Endodermal cell (in vitro differentiated cells): ENCODE results near the gene PPM1L. TPM values are rescaled to one million over a fixed set of nuclear protein-coding genes. Genes with fewer than 3 reads are reported as not detected.

ENCODE experiments used
- DNase-seq: peaks from one replicate; pipeline ENCODE4 v3.0.0-alpha.2; 2017
- H3K27ac ChIP-seq: 2 replicates; pipeline ENCODE4 v1.5.1; 2013; ENCODE audit warnings: mild to moderate bottlenecking, low read depth, low read length, moderate library complexity
- H3K27me3 ChIP-seq: 2 replicates; pipeline ENCODE4 v1.6.1; 2013; ENCODE audit warnings: mild to moderate bottlenecking, low read length, moderate library complexity; ENCODE audit not compliant: insufficient read depth, control insufficient read depth, poor library complexity, severe bottlenecking
- H3K36me3 ChIP-seq: 2 replicates; pipeline ENCODE4 v1.7.0; 2013; ENCODE audit warnings: mild to moderate bottlenecking, low read length, moderate library complexity; ENCODE audit not compliant: control insufficient read depth, insufficient read depth
- H3K4me1 ChIP-seq: one replicate; pipeline ENCODE4 v1.7.0; 2013; ENCODE audit warnings: low read length; ENCODE audit not compliant: control insufficient read depth, insufficient read depth
- H3K4me3 ChIP-seq: 2 replicates; pipeline ENCODE4 v1.5.1; 2013; ENCODE audit warnings: mild to moderate bottlenecking, low read length, moderate library complexity
- H3K9ac ChIP-seq: 2 replicates; pipeline ENCODE4 v1.6.1; 2013; ENCODE audit warnings: mild to moderate bottlenecking, low read length, moderate library complexity; ENCODE audit not compliant: poor library complexity, severe bottlenecking; ENCODE audit errors: extremely low read depth
- H3K9me3 ChIP-seq: 2 replicates; pipeline ENCODE4 v1.6.1; 2013; ENCODE audit warnings: mild to moderate bottlenecking, low read length, moderate library complexity; ENCODE audit not compliant: control insufficient read depth
- H3K27ac Mint-ChIP-seq: 2 replicates; pipeline ENCODE4 v1.8.0; 2020; ENCODE audit warnings: mixed read lengths
- H3K27me3 Mint-ChIP-seq: 2 replicates; pipeline ENCODE4 v1.8.0; 2021; ENCODE audit warnings: mild to moderate bottlenecking, mixed read lengths; ENCODE audit not compliant: insufficient read depth
- H3K36me3 Mint-ChIP-seq: 2 replicates; pipeline ENCODE4 v1.8.0; 2020; ENCODE audit warnings: low read depth, mixed read lengths
- H3K4me1 Mint-ChIP-seq: 2 replicates; pipeline ENCODE4 v1.8.0; 2020; ENCODE audit warnings: mixed read lengths
- H3K4me3 Mint-ChIP-seq: 2 replicates; pipeline ENCODE4 v1.8.0; 2020; ENCODE audit warnings: mild to moderate bottlenecking, moderate library complexity, mixed read lengths
- H3K9me3 Mint-ChIP-seq: 2 replicates; pipeline ENCODE4 v1.8.0; 2020; ENCODE audit warnings: mild to moderate bottlenecking, mixed read lengths
- CTCF ChIP-seq: fragments of 200-600 bp; sonication (generic); conservative IDR thresholded peaks from 2 replicates; pipeline ENCODE4 v1.5.0; 2021; ENCODE audit warnings: antibody characterized with exemption, mild to moderate bottlenecking
- WGBS, 2 experiments: methylation state at CpG; one replicate each; pipeline versions ENCODE4 v1.1.5 to v1.1.7; 2013; ENCODE audit warnings: missing lambda C conversion rate in 2 of 2, mixed read lengths in 1 of 2; ENCODE audit not compliant: insufficient coverage in 1 of 2, insufficient read length in 1 of 2; 5-methylcytosine and 5-hydroxymethylcytosine counted together
- total RNA-seq, 2 donors: library from RNA; stranded (reverse); fragmentation: NEBNext Ultra II Directional in 1 of 2; extraction: Animal tissue kit (Norgen Biotek cat#: 25700) in 1 of 2; gene quantifications; 2 replicates in 1 of 2; 3 replicates in 1 of 2; pipeline ENCODE4 v1.2.1, GENCODE V29; 2021

PPM1L gene
- total RNA-seq, 2 donors from 2014 or later: 1.6 to 3.3 TPM

GRCh38 chr3:161020256-161020655 is 264.2 kb downstream of the PPM1L start:
- no peak for TF ChIP-seq CTCF
- Histone ChIP-seq H3K9me3 (peaks cover 9% of the 10 kb centered on the region), H3K27ac (no peak overlapping the region), H3K4me3 (no peak overlapping the region), H3K27me3 (no peaks in the 10 kb centered on the region), H3K9ac (no peak overlapping the region), H3K4me1 (peaks cover under 1% of the 10 kb centered on the region), H3K36me3 (no peaks in the 10 kb centered on the region)
- Mint-ChIP-seq H3K27me3 (no peaks in the 10 kb centered on the region), H3K9me3 (peaks cover 19% of the 10 kb centered on the region), H3K4me1 (peaks cover 2% of the 10 kb centered on the region), H3K27ac (no peak overlapping the region), H3K36me3 (peaks cover 4% of the 10 kb centered on the region), H3K4me3 (no peak overlapping the region)
- no peak for DNase-seq

GRCh38 chr3:161025911-161026310 is 269.9 kb downstream of the PPM1L start:
- TF ChIP-seq CTCF: no peak
- Mint-ChIP-seq H3K27ac (no peak overlapping the region), H3K27me3 (no peaks in the 10 kb centered on the region), H3K9me3 (peaks cover 17% of the 10 kb centered on the region), H3K4me3 (no peak overlapping the region), H3K4me1 (peaks cover 4% of the 10 kb centered on the region), H3K36me3 (peaks cover 4% of the 10 kb centered on the region)
- no peak for DNase-seq
- no peaks in the 10 kb centered on the region for H3K27me3 ChIP-seq
- no CpG with 5 or more reads among the region's 1 CpG for WGBS, 2 experiments
- no peaks in the 10 kb centered on the region for H3K36me3 ChIP-seq
- no peak overlapping the region for H3K4me3 ChIP-seq
- no peaks in the 10 kb centered on the region for H3K4me1 ChIP-seq
- no peak overlapping the region for H3K27ac ChIP-seq
- no peak overlapping the region for H3K9ac ChIP-seq
- H3K9me3 ChIP-seq: peaks cover 9% of the 10 kb centered on the region

GRCh38 chr3:161026612-161027510 is 270.8 kb downstream of the PPM1L start:
- no peak for DNase-seq
- 90 to 100% methylated on average over 2 to 6 of the region's 6 CpGs for WGBS, 2 experiments
- H3K9ac ChIP-seq: no peak overlapping the region
- no peak overlapping the region for H3K4me3 ChIP-seq
- H3K36me3 Mint-ChIP-seq: peaks cover 4% of the 10 kb centered on the region
- peaks cover 9% of the 10 kb centered on the region for H3K9me3 ChIP-seq
- no peaks in the 10 kb centered on the region for H3K4me1 ChIP-seq
- no peaks in the 10 kb centered on the region for H3K27me3 ChIP-seq
- H3K27ac ChIP-seq: no peak overlapping the region
- no peaks in the 10 kb centered on the region for H3K36me3 ChIP-seq
- H3K27me3 Mint-ChIP-seq: no peaks in the 10 kb centered on the region
- H3K4me1 Mint-ChIP-seq: peaks cover 4% of the 10 kb centered on the region
- H3K27ac Mint-ChIP-seq: no peak overlapping the region
- H3K4me3 Mint-ChIP-seq: no peak overlapping the region
- TF ChIP-seq CTCF: no peak
- H3K9me3 Mint-ChIP-seq: peaks cover 17% of the 10 kb centered on the region
